ENCODE measurements around the gene KRT33B.

Gene KRT33B

GRCh38 chr17:41333836-41334235 is 35.8 kb downstream of the KRT33B start:
- peak overlapping the region in 8 of 11 experiments; percentile 40 to 74 (median 60); a peak in 12 of 22 replicates for H3K27ac ChIP-seq
- H3K9me3 ChIP-seq (replicated peaks in 1 of 11): peaks cover 0 to 7% (median 0%) of the 10 kb centered on the region in 11 experiments; a peak in 2 of 22 replicates
- TF ChIP-seq Cebpa-rat (IDR thresholded peaks at IDR 0.05): no peak
- peaks cover 14 to 30% (median 22%) of the 10 kb centered on the region in 10 experiments; a peak in 19 of 20 replicates for H3K4me1 ChIP-seq
- no peaks in the 10 kb centered on the region for H3K27me3 ChIP-seq
- H3K4me2 ChIP-seq: peak overlapping the region; percentile 8 to 63 (median 40); a peak in 19 of 22 replicates
- no peaks in the 10 kb centered on the region for H4K20me1 ChIP-seq
- H3K4me3 ChIP-seq: no peak overlapping the region
- H3K36me3 ChIP-seq: no peaks in the 10 kb centered on the region
- no peak overlapping the region for H3K9ac ChIP-seq

DNA sequence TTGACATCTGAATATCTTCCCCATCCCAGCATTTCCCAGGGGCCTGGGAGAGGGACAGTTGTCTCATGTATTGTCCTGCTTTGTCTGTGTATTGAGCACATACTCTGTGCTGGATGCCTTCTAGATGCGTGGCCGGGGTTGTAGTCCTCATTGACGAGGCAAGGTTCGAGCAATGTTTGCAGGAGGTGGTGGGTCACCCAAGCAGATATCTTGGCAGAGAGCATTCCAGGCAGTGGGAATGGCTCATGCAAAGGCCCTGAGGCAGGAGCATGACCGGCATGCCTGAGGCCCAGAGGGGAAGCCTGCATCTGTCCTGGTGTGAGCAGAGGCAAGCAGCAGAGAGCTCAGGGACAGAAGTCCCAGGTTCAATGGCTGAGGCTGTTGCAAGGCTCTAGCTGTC is 36.5 kb downstream of the KRT33B start:
- Histone ChIP-seq H3K9ac (no peak overlapping the region), H3K36me3 (no peaks in the 10 kb centered on the region), H3K27me3 (no peaks in the 10 kb centered on the region), H3K4me2 (0 out of 22 replicates have a peak overlapping the region, but pooled peaks of 1 of the 11 experiments have one; percentile 36), H3K27ac (peak overlapping the region in 2 of 11 experiments; percentile 8 to 62; a peak in 1 of 22 replicates), H3K9me3 (replicated peaks in 1 of 11) (peaks cover 0 to 7% (median 0%) of the 10 kb centered on the region in 11 experiments; a peak in 2 of 22 replicates), H3K4me3 (no peak overlapping the region), H3K4me1 (peaks cover 12 to 22% (median 16%) of the 10 kb centered on the region in 10 experiments; a peak in 18 of 20 replicates), H4K20me1 (no peaks in the 10 kb centered on the region)
- no peak for TF ChIP-seq Cebpa-rat (IDR thresholded peaks at IDR 0.05)

GRCh38 chr17:41332239-41332638 is 37.4 kb downstream of the KRT33B start:
- Histone ChIP-seq H4K20me1 (no peaks in the 10 kb centered on the region), H3K9ac (no peak overlapping the region), H3K9me3 (replicated peaks in 1 of 11) (peaks cover 0 to 7% (median 0%) of the 10 kb centered on the region in 11 experiments; a peak in 2 of 22 replicates), H3K4me3 (no peak overlapping the region), H3K4me2 (no peak overlapping the region), H3K36me3 (no peaks in the 10 kb centered on the region), H3K4me1 (peaks cover 12 to 25% (median 18%) of the 10 kb centered on the region in 10 experiments; a peak in 18 of 20 replicates), H3K27ac (no peak overlapping the region), H3K27me3 (no peaks in the 10 kb centered on the region)
- no peak for TF ChIP-seq Cebpa-rat (IDR thresholded peaks at IDR 0.05)

DNA sequence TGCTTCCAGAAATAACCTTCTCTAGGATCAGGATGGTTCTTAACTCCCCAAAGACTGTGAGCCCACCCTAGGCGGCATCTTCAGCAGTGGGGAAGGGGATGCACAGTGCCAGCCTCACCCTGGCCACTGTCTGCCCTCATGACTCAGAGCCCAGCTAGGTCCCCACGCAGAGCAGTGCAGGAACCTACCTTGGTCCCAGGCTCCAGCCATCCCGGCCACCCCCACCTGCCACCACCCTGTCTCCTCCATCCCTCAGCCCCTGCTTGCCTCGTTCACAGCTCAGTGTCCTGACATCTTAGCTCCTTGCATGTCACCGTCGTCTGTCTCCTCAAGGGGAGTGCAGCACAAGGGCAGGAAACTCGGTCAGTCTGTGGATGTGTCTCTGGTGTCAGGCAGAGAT is 38.0 kb downstream of the KRT33B start:
- Histone ChIP-seq H3K9ac (no peak overlapping the region), H3K4me1 (peaks cover 17 to 32% (median 25%) of the 10 kb centered on the region in 10 experiments; a peak in 19 of 20 replicates), H3K27ac (no peak overlapping the region), H3K4me3 (no peak overlapping the region), H3K36me3 (no peaks in the 10 kb centered on the region), H3K4me2 (no peak overlapping the region), H4K20me1 (no peaks in the 10 kb centered on the region), H3K9me3 (replicated peaks in 1 of 11) (peaks cover 0 to 7% (median 0%) of the 10 kb centered on the region in 11 experiments; a peak in 2 of 22 replicates), H3K27me3 (no peaks in the 10 kb centered on the region)
- TF ChIP-seq Cebpa-rat (IDR thresholded peaks at IDR 0.05): no peak

- Histone ChIP-seq H4K20me1 (no peaks in the 10 kb centered on the region), H3K9me3 (replicated peaks in 1 of 11) (peaks cover 0 to 7% (median 0%) of the 10 kb centered on the region in 11 experiments; a peak in 2 of 22 replicates), H3K36me3 (no peaks in the 10 kb centered on the region), H3K4me3 (no peak overlapping the region), H3K27me3 (no peaks in the 10 kb centered on the region), H3K27ac (no peak overlapping the region), H3K4me2 (no peak overlapping the region), H3K9ac (no peak overlapping the region), H3K4me1 (peaks cover 17 to 29% (median 22%) of the 10 kb centered on the region in 10 experiments; a peak in 19 of 20 replicates)
- no peak for TF ChIP-seq Cebpa-rat (IDR thresholded peaks at IDR 0.05)
Measured at GRCh38 chr17:41329279-41329948, 40.2 kb downstream of the KRT33B start.

- TF ChIP-seq Cebpa-rat (IDR thresholded peaks at IDR 0.05): no peak
- Histone ChIP-seq H3K9me3 (replicated peaks in 1 of 11) (no peaks in the 10 kb centered on the region), H3K4me3 (no peak overlapping the region)
Measured at GRCh38 chr17:41328207-41328606, 41.4 kb downstream of the KRT33B start.

DNA sequence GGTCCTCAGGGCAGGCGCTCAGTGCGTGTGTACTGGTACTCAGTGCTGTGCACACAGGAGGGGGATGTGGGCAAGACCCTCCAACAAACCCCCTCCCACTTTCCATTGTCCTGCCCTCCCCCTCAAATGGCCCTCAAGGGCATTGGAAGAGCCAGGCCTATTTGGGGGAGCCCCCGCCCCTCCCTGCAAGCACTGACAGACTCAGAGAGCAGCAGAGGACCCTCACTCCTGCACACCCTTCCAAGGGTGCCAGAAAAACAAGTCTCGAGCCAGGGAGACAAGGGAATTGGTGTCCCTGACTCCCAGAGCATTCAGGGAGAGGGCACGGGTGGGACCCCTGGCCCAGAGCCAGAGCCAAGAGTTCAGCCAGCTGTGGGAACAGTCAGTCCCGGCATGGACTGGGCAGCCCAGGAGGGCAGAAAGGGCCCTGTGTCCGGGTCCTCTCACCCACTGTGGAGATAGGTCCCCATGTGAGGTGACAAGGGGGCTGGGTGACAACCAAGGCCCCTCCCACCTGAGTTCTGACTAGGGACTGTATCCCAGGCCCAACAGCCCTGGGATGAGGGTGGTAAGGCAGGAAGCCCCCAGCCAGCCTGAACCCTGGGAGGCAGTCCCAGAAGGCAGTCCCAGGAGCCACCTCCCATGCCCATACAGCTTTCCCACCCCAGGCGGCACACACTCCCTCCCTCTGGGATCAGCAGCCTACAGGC is 42.0 kb downstream of the KRT33B start:
- no peak overlapping the region for H3K4me3 ChIP-seq
- TF ChIP-seq Cebpa-rat (IDR thresholded peaks at IDR 0.05): no peak
- H3K27ac ChIP-seq: peak overlapping the region in 3 of 11 experiments; percentile 31 to 62 (median 49); a peak in 5 of 22 replicates

More at GRCh38 chr17:41328207-41328606, 41.4 kb downstream of the KRT33B start:
- Histone ChIP-seq H3K9ac (no peak overlapping the region), H3K27ac (peak overlapping the region in 1 of 11 experiments; percentile 49; a peak in 1 of 22 replicates), H3K36me3 (no peaks in the 10 kb centered on the region), H3K4me1 (peaks cover 9 to 19% (median 14%) of the 10 kb centered on the region in 10 experiments; a peak in 18 of 20 replicates), H3K4me2 (no peak overlapping the region), H4K20me1 (no peaks in the 10 kb centered on the region), H3K27me3 (no peaks in the 10 kb centered on the region)

GRCh38 chr17:41326173-41327145 is 43.2 kb downstream of the KRT33B start:
- Histone ChIP-seq H3K4me2 (peak overlapping the region in 10 of 11 experiments; percentile 37 to 74 (median 52); a peak in 19 of 22 replicates), H3K27me3 (no peaks in the 10 kb centered on the region), H4K20me1 (no peaks in the 10 kb centered on the region), H3K4me1 (peaks cover 9 to 19% (median 14%) of the 10 kb centered on the region in 10 experiments; a peak in 18 of 20 replicates), H3K27ac (peak overlapping the region in 7 of 11 experiments; percentile 3 to 62 (median 44); a peak in 12 of 22 replicates), H3K4me3 (no peak overlapping the region), H3K9me3 (replicated peaks in 1 of 11) (no peaks in the 10 kb centered on the region), H3K9ac (peak overlapping the region in 2 of 11 experiments; percentile 13 to 33; a peak in 1 of 22 replicates), H3K36me3 (no peaks in the 10 kb centered on the region)
- TF ChIP-seq Cebpa-rat (IDR thresholded peaks at IDR 0.05): no peak

More for the DNA sequence above, 42.0 kb downstream of the KRT33B start:
- peak overlapping the region in 1 of 11 experiments; percentile 13; a peak in 1 of 22 replicates for H3K9ac ChIP-seq
- H4K20me1 ChIP-seq: no peaks in the 10 kb centered on the region
- H3K4me2 ChIP-seq: peak overlapping the region in 8 of 11 experiments; percentile 37 to 74 (median 50); a peak in 11 of 22 replicates
- no peaks in the 10 kb centered on the region for H3K9me3 ChIP-seq (replicated peaks in 1 of 11)
- H3K36me3 ChIP-seq: no peaks in the 10 kb centered on the region
- peaks cover 9 to 19% (median 14%) of the 10 kb centered on the region in 10 experiments; a peak in 18 of 20 replicates for H3K4me1 ChIP-seq
- no peaks in the 10 kb centered on the region for H3K27me3 ChIP-seq

Data from BLaER1 treated with 17β-estradiol and CSF1 and Interleukin-3, amounts not matched to agents 10 nM and 100 nM (cell line).